ENCODE measurements around the gene R3HDM1.
"Not testable (repeated sequence)": the region's sequence is repeated elsewhere in the genome, so short reads cannot be mapped to it uniquely, and the experiment has no call there.

- not testable (repeated sequence) for TF ChIP-seq POLR2AphosphoS5 (IDR thresholded peaks at IDR 0.05); CTCF (IDR thresholded peaks at IDR 0.05; ENCODE audit: poor library complexity, severe bottlenecking); EP300 (conservative IDR thresholded peaks at IDR 0.05; ENCODE audit: poor library complexity, severe bottlenecking); EZH2 (IDR thresholded peaks at IDR 0.05; ENCODE audit: borderline replicate concordance, insufficient read depth, low read length, poor library complexity, severe bottlenecking); RAD21 (conservative IDR thresholded peaks at IDR 0.05); TAF1 (IDR thresholded peaks at IDR 0.05; ENCODE audit: low read depth); SMC3 (conservative IDR thresholded peaks at IDR 0.05; ENCODE audit: poor library complexity)
- TF ChIP-seq, protein P1, sequence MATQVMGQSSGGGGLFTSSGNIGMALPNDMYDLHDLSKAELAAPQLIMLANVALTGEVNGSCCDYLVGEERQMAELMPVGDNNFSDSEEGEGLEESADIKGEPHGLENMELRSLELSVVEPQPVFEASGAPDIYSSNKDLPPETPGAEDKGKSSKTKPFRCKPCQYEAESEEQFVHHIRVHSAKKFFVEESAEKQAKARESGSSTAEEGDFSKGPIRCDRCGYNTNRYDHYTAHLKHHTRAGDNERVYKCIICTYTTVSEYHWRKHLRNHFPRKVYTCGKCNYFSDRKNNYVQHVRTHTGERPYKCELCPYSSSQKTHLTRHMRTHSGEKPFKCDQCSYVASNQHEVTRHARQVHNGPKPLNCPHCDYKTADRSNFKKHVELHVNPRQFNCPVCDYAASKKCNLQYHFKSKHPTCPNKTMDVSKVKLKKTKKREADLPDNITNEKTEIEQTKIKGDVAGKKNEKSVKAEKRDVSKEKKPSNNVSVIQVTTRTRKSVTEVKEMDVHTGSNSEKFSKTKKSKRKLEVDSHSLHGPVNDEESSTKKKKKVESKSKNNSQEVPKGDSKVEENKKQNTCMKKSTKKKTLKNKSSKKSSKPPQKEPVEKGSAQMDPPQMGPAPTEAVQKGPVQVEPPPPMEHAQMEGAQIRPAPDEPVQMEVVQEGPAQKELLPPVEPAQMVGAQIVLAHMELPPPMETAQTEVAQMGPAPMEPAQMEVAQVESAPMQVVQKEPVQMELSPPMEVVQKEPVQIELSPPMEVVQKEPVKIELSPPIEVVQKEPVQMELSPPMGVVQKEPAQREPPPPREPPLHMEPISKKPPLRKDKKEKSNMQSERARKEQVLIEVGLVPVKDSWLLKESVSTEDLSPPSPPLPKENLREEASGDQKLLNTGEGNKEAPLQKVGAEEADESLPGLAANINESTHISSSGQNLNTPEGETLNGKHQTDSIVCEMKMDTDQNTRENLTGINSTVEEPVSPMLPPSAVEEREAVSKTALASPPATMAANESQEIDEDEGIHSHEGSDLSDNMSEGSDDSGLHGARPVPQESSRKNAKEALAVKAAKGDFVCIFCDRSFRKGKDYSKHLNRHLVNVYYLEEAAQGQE (IDR thresholded peaks at IDR 0.05; ENCODE audit: borderline replicate concordance), result not testable (repeated sequence)
Observed at GRCh38 chr2:135715086-135715485, 183.8 kb downstream of the R3HDM1 start.
